H1 (cell line): ENCODE data around the gene ROPN1. TPM values are rescaled to one million over a fixed set of nuclear protein-coding genes. Genes with fewer than 3 reads are reported as not detected.
"Not testable (repeated sequence)": the region's sequence is repeated elsewhere in the genome, so short reads cannot be mapped to it uniquely, and the experiment has no call there.

Source experiments
- CTCF ChIA-PET: fragments of 300-600 bp; sonication (Branson Sonifier 250); formaldehyde crosslinking; loops from one replicate; lab custom pipeline; 2021; ENCODE audit not compliant: partially characterized antibody; lab: Charles Lee
- POLR2A ChIA-PET: fragments of 300-600 bp; sonication (Branson Sonifier 250); formaldehyde crosslinking; loops from one replicate; lab custom pipeline; 2021; ENCODE audit warnings: inconsistent platforms; ENCODE audit not compliant: partially characterized antibody; lab: Charles Lee
- DNase-seq, 2 experiments: peaks; one replicate each; pipeline versions ENCODE4 v3.0.0 to v3.0.0-alpha.2; 2010 to 2022; ENCODE audit warnings: low spot score in 2 of 2, low read depth in 1 of 2, mixed read lengths in 1 of 2
- FAIRE-seq: peaks from 2 replicates; lab custom pipeline; 2011; peaks lifted over from hg19 to GRCh38; lab: Jason Lieb, UNC
- H2AFZ ChIP-seq: 2 replicates; pipeline ENCODE4 v1.8.1; 2012; ENCODE audit warnings: low read length, inconsistent platforms
- H2AK5ac ChIP-seq: 2 replicates; pipeline ENCODE4 v1.6.1; 2013; ENCODE audit warnings: low read depth, low read length
- H2BK120ac ChIP-seq: replicated peaks from 2 replicates; pipeline ENCODE3; 2013; ENCODE audit warnings: low read depth, low read length, inconsistent platforms
- H2BK12ac ChIP-seq: 2 replicates; pipeline ENCODE4 v1.6.1; 2013; ENCODE audit warnings: low read depth, low read length
- H2BK15ac ChIP-seq: 2 replicates; pipeline ENCODE4 v1.6.1; 2013; ENCODE audit warnings: low read length
- H2BK20ac ChIP-seq: 2 replicates; pipeline ENCODE4 v1.6.1; 2013; ENCODE audit warnings: low read length
- H2BK5ac ChIP-seq: 2 replicates; pipeline ENCODE4 v1.6.1; 2013; ENCODE audit warnings: low read depth, low read length
- H3K14ac ChIP-seq: 2 replicates; pipeline ENCODE4 v1.6.1; 2013; ENCODE audit warnings: inconsistent platforms; ENCODE audit not compliant: insufficient read length
- H3K18ac ChIP-seq: 2 replicates; pipeline ENCODE4 v1.6.1; 2013; ENCODE audit warnings: low read length; ENCODE audit errors: extremely low read depth
- H3K23ac ChIP-seq: 2 replicates; pipeline ENCODE4 v1.6.1; 2013; ENCODE audit warnings: inconsistent platforms; ENCODE audit not compliant: insufficient read length
- H3K23me2 ChIP-seq: 2 replicates; pipeline ENCODE4 v1.6.1; 2013; ENCODE audit warnings: low read depth, low read length
- H3K27ac ChIP-seq: 2 replicates; pipeline ENCODE4 v1.6.1; 2011; ENCODE audit warnings: low read depth, low read length, inconsistent platforms
- H3K27me3 ChIP-seq, 4 experiments: replicated peaks in 1 of 4; 1 replicate in 1 of 4; 2 replicates in 3 of 4; pipeline versions ENCODE4 v1.6.1 to v1.8.1; 2011 to 2013; ENCODE audit warnings: low read length in 3 of 4, mild to moderate bottlenecking in 3 of 4, inconsistent platforms in 2 of 4, mixed read lengths in 2 of 4, moderate library complexity in 1 of 4; ENCODE audit not compliant: control insufficient read depth in 3 of 4, insufficient read depth in 3 of 4; ENCODE audit errors: extremely low read depth in 1 of 4
- H3K36me3 ChIP-seq, 4 experiments: 2 replicates each; pipeline versions ENCODE4 v1.6.1 to v1.8.1; 2011 to 2013; ENCODE audit warnings: mild to moderate bottlenecking in 4 of 4, low read length in 3 of 4, moderate library complexity in 2 of 4, control low read depth in 1 of 4, inconsistent platforms in 1 of 4; ENCODE audit not compliant: insufficient read depth in 4 of 4, control insufficient read depth in 2 of 4
- H3K4ac ChIP-seq: replicated peaks from 2 replicates; pipeline ENCODE3; 2013; ENCODE audit warnings: low read length, low read depth, mixed read lengths, inconsistent platforms; ENCODE audit not compliant: insufficient read length
- H3K4me1 ChIP-seq, 4 experiments: replicated peaks in 1 of 4; 1 replicate in 1 of 4; 2 replicates in 3 of 4; pipeline versions ENCODE4 v1.6.1 to v1.8.1; 2011 to 2013; ENCODE audit warnings: low read length in 3 of 4, inconsistent platforms in 2 of 4, mixed read lengths in 1 of 4; ENCODE audit not compliant: insufficient read depth in 4 of 4, control insufficient read depth in 3 of 4
- H3K4me2 ChIP-seq, 2 experiments: 2 replicates each; pipeline versions ENCODE4 v1.6.1 to v1.8.1; 2011 to 2013; ENCODE audit warnings: low read depth in 2 of 2, low read length in 2 of 2, control low read depth in 1 of 2, inconsistent platforms in 1 of 2, mild to moderate bottlenecking in 1 of 2; ENCODE audit not compliant: insufficient read depth in 1 of 2
- H3K4me3 ChIP-seq, 4 experiments: fragments of 200-600, 300-600 bp in 1 of 4; sonication (generic), shearing (Covaris generic), sonication (Bioruptor Twin) in 1 of 4; 2 replicates each; pipeline versions ENCODE4 v1.5.1 to v1.8.1; 2011 to 2016; ENCODE audit warnings: low read length in 4 of 4, low read depth in 3 of 4, control low read depth in 2 of 4, inconsistent platforms in 2 of 4, mild to moderate bottlenecking in 2 of 4, mixed read lengths in 1 of 4, moderate library complexity in 1 of 4; ENCODE audit not compliant: insufficient read depth in 2 of 4; ENCODE audit errors: extremely low read depth in 1 of 4
- H3K56ac ChIP-seq: replicated peaks from 2 replicates; pipeline ENCODE3; 2013; ENCODE audit warnings: low read depth, mild to moderate bottlenecking, mixed read lengths, low read length, inconsistent platforms; ENCODE audit not compliant: insufficient read length
- H3K79me1 ChIP-seq: 2 replicates; pipeline ENCODE4 v1.6.1; 2013; ENCODE audit warnings: low read depth, low read length, control low read depth
- H3K79me2 ChIP-seq, 2 experiments: 2 replicates each; pipeline versions ENCODE4 v1.6.1 to v1.8.1; 2012 to 2013; ENCODE audit warnings: low read length in 2 of 2, mild to moderate bottlenecking in 2 of 2, inconsistent platforms in 1 of 2; ENCODE audit not compliant: insufficient read depth in 2 of 2, control insufficient read depth in 1 of 2
- H3K9ac ChIP-seq, 4 experiments: replicated peaks in 1 of 4; 1 replicate in 1 of 4; 2 replicates in 3 of 4; pipeline versions ENCODE4 v1.6.1 to v1.8.1; 2011 to 2013; ENCODE audit warnings: low read depth in 3 of 4, low read length in 3 of 4, control low read depth in 2 of 4, mild to moderate bottlenecking in 2 of 4, moderate library complexity in 2 of 4, inconsistent platforms in 1 of 4; ENCODE audit errors: extremely low read depth in 1 of 4
- H3K9me3 ChIP-seq, 2 experiments: 2 replicates each; pipeline versions ENCODE4 v1.6.1 to v1.8.1; 2012 to 2013; ENCODE audit warnings: mild to moderate bottlenecking in 2 of 2, moderate library complexity in 2 of 2, control low read depth in 1 of 2, inconsistent platforms in 1 of 2, low read depth in 1 of 2, low read length in 1 of 2, mixed read lengths in 1 of 2; ENCODE audit not compliant: insufficient read depth in 2 of 2
- H4K20me1 ChIP-seq, 2 experiments: replicated peaks in 1 of 2; 2 replicates each; pipeline versions ENCODE3 to v1.8.1; 2011 to 2013; ENCODE audit warnings: inconsistent platforms in 2 of 2, low read length in 2 of 2, mild to moderate bottlenecking in 1 of 2; ENCODE audit not compliant: insufficient read depth in 2 of 2, control insufficient read depth in 1 of 2
- H4K5ac ChIP-seq: 2 replicates; pipeline ENCODE4 v1.6.1; 2013; ENCODE audit warnings: low read length, low read depth, mixed read lengths, inconsistent platforms; ENCODE audit not compliant: insufficient read length
- H4K8ac ChIP-seq: 2 replicates; pipeline ENCODE4 v1.8.0; 2013; ENCODE audit warnings: mild to moderate bottlenecking, moderate library complexity, low read length, inconsistent platforms; ENCODE audit not compliant: insufficient read depth; ENCODE audit errors: extremely low read depth
- H4K91ac ChIP-seq: replicated peaks from 2 replicates; pipeline ENCODE3; 2013; ENCODE audit warnings: low read length, mixed read lengths, inconsistent platforms; ENCODE audit not compliant: insufficient read length
- RAD21 ChIP-seq, 2 experiments: IDR thresholded peaks in 1 of 2; conservative IDR thresholded peaks in 1 of 2; 2 replicates each; pipeline ENCODE4 v1.6.1; 2011; ENCODE audit warnings: low read depth in 2 of 2, low read length in 2 of 2, improper control_type of control experiment in 1 of 2, inconsistent platforms in 1 of 2, mild to moderate bottlenecking in 1 of 2, moderate library complexity in 1 of 2
- WGBS, 2 experiments: shearing (Covaris generic) in 1 of 2; methylation state at CpG; one replicate each; pipeline versions ENCODE4 v1.1.6 to v1.1.7; 2013 to 2015; ENCODE audit warnings: low lambda C conversion rate in 2 of 2, mixed read lengths in 2 of 2, inconsistent platforms in 1 of 2, low coverage in 1 of 2, missing lambda C conversion rate in 1 of 2; ENCODE audit not compliant: insufficient replicate concordance in 2 of 2, insufficient coverage in 1 of 2, insufficient read length in 1 of 2; ENCODE audit errors: extremely low coverage in 1 of 2, missing lambda C conversion rate in 1 of 2; 5-methylcytosine and 5-hydroxymethylcytosine counted together
- polyA plus RNA-seq, 7 experiments: library from polyadenylated mRNA; depleted of rRNA in 3 of 7; stranded (reverse) in 5 of 7; unstranded in 2 of 7; fragments of >200 nt in 5 of 7; fragments of 200-250 nt in 2 of 7; gene quantifications; 1 replicate in 5 of 7; 2 replicates in 1 of 7; 4 replicates in 1 of 7; pipeline versions ENCODE4 v1.2.1 to v1.2.3, GENCODE V29; 2011 to 2013; ENCODE audit warnings: missing spikeins in 2 of 7, mixed read lengths in 2 of 7
- total RNA-seq: library from RNA; stranded (reverse); fragmentation: NEBNext Ultra II Directional; extraction: Animal tissue kit (Norgen Biotek cat#: 25700); gene quantifications from 2 replicates; pipeline ENCODE4 v1.2.1, GENCODE V29; 2021
- TF ChIP-seq, protein P1 (sequence below), 3 experiments: IDR thresholded peaks; 1 replicate in 2 of 3; 2 replicates in 1 of 3; pipeline versions ENCODE4 v1.5.1 to v1.6.1; 2011; ENCODE audit warnings: low read length in 3 of 3, mild to moderate bottlenecking in 3 of 3, inconsistent platforms in 2 of 3, low read depth in 1 of 3, moderate library complexity in 1 of 3; ENCODE audit not compliant: insufficient read depth in 1 of 3; ENCODE audit errors: control extremely low read depth in 1 of 3

Gene ROPN1
- total and polyA plus RNA-seq, 2 of the 8 experiments (the other 6 are each of a cell fraction or from before 2014, with no cell fraction given): 0.03 TPM; not detected in 1

DNA sequence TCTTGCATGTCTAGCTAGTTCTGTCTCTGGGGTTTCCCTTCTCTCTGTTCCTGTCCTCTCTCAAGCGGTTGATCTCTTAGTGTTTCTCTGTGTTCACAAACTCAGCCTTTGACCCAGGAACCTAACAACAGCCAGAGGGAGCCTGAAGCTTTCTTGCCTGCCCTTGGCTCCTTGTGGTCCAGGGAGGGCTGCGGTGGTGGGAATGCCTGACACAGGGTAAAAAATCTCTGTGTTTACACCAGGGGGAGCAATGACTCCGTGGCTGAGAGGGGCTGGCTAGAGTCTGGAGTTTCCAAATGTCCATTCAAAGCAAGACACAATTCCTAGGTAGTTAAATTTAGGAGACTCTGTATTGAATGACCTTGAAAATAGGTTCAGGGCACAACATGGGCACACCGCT is 24.6 kb upstream of the ROPN1 start:
- H2AK5ac ChIP-seq, H3K27ac ChIP-seq, H3K23me2 ChIP-seq, H3K36me3 ChIP-seq, H3K9me3 ChIP-seq, H3K79me1 ChIP-seq, H3K4ac ChIP-seq, H3K56ac ChIP-seq, H2BK12ac ChIP-seq, H3K4me1 ChIP-seq, H3K4me3 ChIP-seq, H3K27me3 ChIP-seq, H2BK20ac ChIP-seq, H3K23ac ChIP-seq, H3K79me2 ChIP-seq, H3K9ac ChIP-seq, H3K14ac ChIP-seq, H4K20me1 ChIP-seq, H4K8ac ChIP-seq, H3K18ac ChIP-seq: not testable (repeated sequence)
- FAIRE-seq: peak; percentile 96
- ChIA-PET POLR2A (interaction anchor here (1.0 kb wide), 1 partner anchor 267 kb away, joined by 3 read pairs; no protein-coding TSS in a partner anchor), CTCF (interaction anchor here (0.7 to 8.2 kb wide), 46 partner anchors 9 to 543 kb away, joined by 3 to 112 read pairs (median 4); partner anchors contain the start of gene KALRN)
- H2AFZ ChIP-seq: 0 out of 2 replicates have a peak overlapping the region, but pooled peaks have one; percentile 50
- TF ChIP-seq RAD21 (IDR thresholded peaks at IDR 0.05 in 1 of 2, conservative IDR thresholded peaks at IDR 0.05 in 1 of 2; ENCODE audit: low read depth in 2 of 2, low read length in 2 of 2): peak; percentile 82 to 83
- TF ChIP-seq, protein P1, sequence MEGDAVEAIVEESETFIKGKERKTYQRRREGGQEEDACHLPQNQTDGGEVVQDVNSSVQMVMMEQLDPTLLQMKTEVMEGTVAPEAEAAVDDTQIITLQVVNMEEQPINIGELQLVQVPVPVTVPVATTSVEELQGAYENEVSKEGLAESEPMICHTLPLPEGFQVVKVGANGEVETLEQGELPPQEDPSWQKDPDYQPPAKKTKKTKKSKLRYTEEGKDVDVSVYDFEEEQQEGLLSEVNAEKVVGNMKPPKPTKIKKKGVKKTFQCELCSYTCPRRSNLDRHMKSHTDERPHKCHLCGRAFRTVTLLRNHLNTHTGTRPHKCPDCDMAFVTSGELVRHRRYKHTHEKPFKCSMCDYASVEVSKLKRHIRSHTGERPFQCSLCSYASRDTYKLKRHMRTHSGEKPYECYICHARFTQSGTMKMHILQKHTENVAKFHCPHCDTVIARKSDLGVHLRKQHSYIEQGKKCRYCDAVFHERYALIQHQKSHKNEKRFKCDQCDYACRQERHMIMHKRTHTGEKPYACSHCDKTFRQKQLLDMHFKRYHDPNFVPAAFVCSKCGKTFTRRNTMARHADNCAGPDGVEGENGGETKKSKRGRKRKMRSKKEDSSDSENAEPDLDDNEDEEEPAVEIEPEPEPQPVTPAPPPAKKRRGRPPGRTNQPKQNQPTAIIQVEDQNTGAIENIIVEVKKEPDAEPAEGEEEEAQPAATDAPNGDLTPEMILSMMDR (IDR thresholded peaks at IDR 0.05; ENCODE audit: control extremely low read depth in 1 of 3, insufficient read depth in 1 of 3, low read depth in 1 of 3, low read length in 3 of 3): peak; percentile 55 to 89 (median 73)
- TF ChIP-seq, all 59 proteins: peak for 2; not testable (repeated sequence) for 57
- H3K4me2 ChIP-seq, H2BK120ac ChIP-seq, H2BK15ac ChIP-seq, H2BK5ac ChIP-seq, H4K91ac ChIP-seq, H4K5ac ChIP-seq: not testable (repeated sequence)
- DNase-seq: peak; percentile 41 to 65
- WGBS, 2 experiments: 0% methylated on average over 3 of the region's 4 CpGs; no CpG with 5 or more reads in 1 of the 2 experiments
